ENCODE measurements around the gene CFTR. TPM values are rescaled to one million over a fixed set of nuclear protein-coding genes. Genes with fewer than 3 reads are reported as not detected.

CFTR gene
- total RNA-seq, 1 experiment from 2014 or later = 1.2 TPM

- H3K9me3 Mint-ChIP-seq = no peaks in the 10 kb centered on the region
- Histone ChIP-seq H3T11ph (ENCODE audit: low read length) (no peak overlapping the region), H2AK5ac (ENCODE audit: insufficient read length, low read length) (no peak overlapping the region), H3K4me2 (ENCODE audit: insufficient read depth, insufficient read length, low read length) (no peak overlapping the region), H3K79me2 (ENCODE audit: insufficient read depth, low read length) (no peaks in the 10 kb centered on the region), H4K91ac (ENCODE audit: insufficient read length, low read depth, low read length) (no peak overlapping the region), H3K23me2 (ENCODE audit: insufficient read length, low read depth, low read length, poor library complexity, severe bottlenecking) (peaks cover 14% of the 10 kb centered on the region), H3K27me3 (ENCODE audit: insufficient read depth, low read length) (no peaks in the 10 kb centered on the region; the same call in 1 of the 2 replicates), H3K56ac (ENCODE audit: insufficient read length, low read depth, low read length) (no peak overlapping the region), H2BK20ac (ENCODE audit: low read depth, low read length, poor library complexity, severe bottlenecking) (no peak overlapping the region), H2BK15ac (ENCODE audit: low read depth, low read length) (no peak overlapping the region), H3K23ac (ENCODE audit: insufficient read length, low read depth, low read length) (no peak overlapping the region), H3K4me1 (ENCODE audit: insufficient read depth, low read length) (no peaks in the 10 kb centered on the region), H4K8ac (replicated peaks; ENCODE audit: insufficient read length, low read depth, low read length) (no peak overlapping the region), H3K14ac (ENCODE audit: insufficient read depth, low read length) (no peak overlapping the region), H3K9me3 (ENCODE audit: control insufficient read depth, low read depth, low read length) (no peaks in the 10 kb centered on the region), H3K4ac (ENCODE audit: low read depth, low read length) (no peak overlapping the region), H2AFZ (ENCODE audit: low read length) (no peak overlapping the region), H3K18ac (ENCODE audit: insufficient read length, low read depth, low read length) (no peak overlapping the region), H4K20me1 (ENCODE audit: control insufficient read depth, insufficient read depth, insufficient read length) (no peaks in the 10 kb centered on the region), H3K79me1 (ENCODE audit: insufficient read depth, low read depth, low read length, poor library complexity, severe bottlenecking) (no peaks in the 10 kb centered on the region), H2BK5ac (ENCODE audit: insufficient read length, low read length) (no peak overlapping the region), H2BK12ac (ENCODE audit: insufficient read length, low read depth, low read length) (no peak overlapping the region), H2BK120ac (ENCODE audit: low read depth, low read length, poor library complexity, severe bottlenecking) (no peak overlapping the region), H3K27ac (ENCODE audit: insufficient read length, low read depth, low read length) (no peak overlapping the region), H4K5ac (ENCODE audit: insufficient read length, low read depth, low read length) (no peak overlapping the region), H3K9ac (ENCODE audit: extremely low read depth, insufficient read length, low read length) (no peak overlapping the region)
- no peak overlapping the region for H3K27ac Mint-ChIP-seq
- no peaks in the 10 kb centered on the region for H3K36me3 Mint-ChIP-seq (ENCODE audit: insufficient read depth in 1 of 3, low read depth in 3 of 3)
- H3K4me1 Mint-ChIP-seq = peaks cover 17 to 28% of the 10 kb centered on the region in 2 experiments
- no peak for DNase-seq
- H3K27me3 Mint-ChIP-seq (ENCODE audit: low read depth) = peaks cover 45% of the 10 kb centered on the region
- no peak overlapping the region for H3K4me3 Mint-ChIP-seq
- WGBS (ENCODE audit: extremely low coverage, insufficient read length, low lambda C conversion rate) = no CpG with 5 or more reads among the region's 4 CpGs
- no peak for TF ChIP-seq CTCF (conservative IDR thresholded peaks at IDR 0.05)
These were observed 3.1 kb upstream of the CFTR start for GRCh38 chr7:117476557-117477215.
